Measurements from ENCODE around the gene RBMXL2. TPM values are rescaled to one million over a fixed set of nuclear protein-coding genes. Genes with fewer than 3 reads are reported as not detected.

RBMXL2 gene
- total RNA-seq, 1 donor from 2014 or later = not detected

Other genes starting within 250 kb of the RBMXL2 start
- gene OR10A5, start 243.3 kb upstream of the RBMXL2 start, total RNA-seq = not detected
- gene OR10A2, start 225.9 kb upstream of the RBMXL2 start, total RNA-seq = not detected
- not detected for gene OR10A4, start 212.4 kb upstream of the RBMXL2 start, total RNA-seq
- gene OR2D2, start 196.5 kb upstream of the RBMXL2 start, total RNA-seq = not detected
- gene OR2D3, start 168.0 kb upstream of the RBMXL2 start, total RNA-seq = not detected
- 0.60 TPM for gene ZNF215, start 162.6 kb upstream of the RBMXL2 start, total RNA-seq
- gene ZNF214, start 68.7 kb upstream of the RBMXL2 start, total RNA-seq = 1.9 TPM
- gene NLRP14, start 68.5 kb upstream of the RBMXL2 start, total RNA-seq = not detected
- not detected for gene SYT9, start 162.9 kb downstream of the RBMXL2 start, total RNA-seq

All from Right ventricle myocardium inferior (tissue), 1 donor.